HepG2 (cell line): ENCODE results near the gene FKBP10. TPM values are rescaled to one million over a fixed set of nuclear protein-coding genes. Genes with fewer than 3 reads are reported as not detected.
A peak's percentile ranks its signal among the peaks of the same experiment; 100 is the strongest.

Experiments used
- AFF4 ChIP-seq: sonication (generic); formaldehyde crosslinking; IDR thresholded peaks from 2 replicates; pipeline ENCODE4 v1.4.0; 2020; ENCODE audit warnings: missing genetic modification reagents
- ELF3 ChIP-seq: IDR thresholded peaks from 2 replicates; pipeline ENCODE4 v1.6.1; 2016; ENCODE audit warnings: missing genetic modification reagents, missing compliant biosample characterization
- FOXA3 ChIP-seq: IDR thresholded peaks from 2 replicates; pipeline ENCODE4 v1.6.1; 2016; ENCODE audit warnings: missing genetic modification reagents, missing compliant biosample characterization
- FOXJ3 ChIP-seq: sonication (generic); formaldehyde crosslinking; IDR thresholded peaks from 2 replicates; pipeline ENCODE4 v1.4.0; 2020; ENCODE audit warnings: missing genetic modification reagents, mild to moderate bottlenecking, borderline replicate concordance
- GATAD1 ChIP-seq: IDR thresholded peaks from 2 replicates; pipeline ENCODE4 v1.6.1; 2016; ENCODE audit warnings: missing genetic modification reagents, missing compliant biosample characterization
- GPBP1L1 ChIP-seq: sonication (generic); formaldehyde crosslinking; IDR thresholded peaks from 2 replicates; pipeline ENCODE4 v1.5.0; 2020; ENCODE audit warnings: mild to moderate bottlenecking, missing genetic modification reagents
- HDAC6 ChIP-seq: fragments of 200-600 bp; sonication (generic); IDR thresholded peaks from 2 replicates; pipeline ENCODE4 v1.7.0; 2017; ENCODE audit warnings: mild to moderate bottlenecking, antibody characterized with exemption, low read length, low read depth
- HNRNPL ChIP-seq: fragments of 200-400 bp; formaldehyde crosslinking; IDR thresholded peaks from 2 replicates; pipeline ENCODE4 v1.6.1; 2017; ENCODE audit warnings: mild to moderate bottlenecking, low read depth, low read length
- MBNL3 ChIP-seq: fragments of 250-450 bp; sonication (Bioruptor Pico); conservative IDR thresholded peaks from 2 replicates; pipeline ENCODE4 v1.8.0; 2022; ENCODE audit warnings: mild to moderate bottlenecking, inconsistent platforms
- MED13 ChIP-seq: sonication (generic); formaldehyde crosslinking; IDR thresholded peaks from 2 replicates; pipeline ENCODE4 v1.5.0; 2020; ENCODE audit warnings: missing genetic modification reagents
- NAIF1 ChIP-seq: sonication (generic); formaldehyde crosslinking; IDR thresholded peaks from 2 replicates; pipeline ENCODE4 v1.5.0; 2020; ENCODE audit warnings: mild to moderate bottlenecking, missing genetic modification reagents, borderline replicate concordance
- NKX3-1 ChIP-seq: sonication (generic); formaldehyde crosslinking; IDR thresholded peaks from 2 replicates; pipeline ENCODE4 v1.5.0; 2020; ENCODE audit warnings: missing genetic modification reagents
- PLSCR1 ChIP-seq: sonication (generic); formaldehyde crosslinking; IDR thresholded peaks from 2 replicates; pipeline ENCODE4 v1.5.0; 2020; ENCODE audit warnings: missing genetic modification reagents, mild to moderate bottlenecking, borderline replicate concordance
- SNRNP70 ChIP-seq: fragments of 200-400 bp; formaldehyde crosslinking; IDR thresholded peaks from 2 replicates; pipeline ENCODE4 v1.6.1; 2017; ENCODE audit warnings: mild to moderate bottlenecking, low read depth, low read length, moderate library complexity
- SP4 ChIP-seq: sonication (generic); formaldehyde crosslinking; IDR thresholded peaks from 2 replicates; pipeline ENCODE4 v1.8.1; 2023; ENCODE audit warnings: mild to moderate bottlenecking, missing genetic modification reagents
- ZNF234 ChIP-seq: sonication (generic); formaldehyde crosslinking; conservative IDR thresholded peaks from 2 replicates; pipeline ENCODE4 v1.5.1; 2020; ENCODE audit warnings: mild to moderate bottlenecking, missing genetic modification reagents
- ZNF362 ChIP-seq: sonication (generic); formaldehyde crosslinking; IDR thresholded peaks from 2 replicates; pipeline ENCODE4 v1.4.0; 2020; ENCODE audit warnings: missing genetic modification reagents, mild to moderate bottlenecking, borderline replicate concordance
- ZNF512 ChIP-seq: sonication (generic); formaldehyde crosslinking; IDR thresholded peaks from 2 replicates; pipeline ENCODE4 v1.4.0; 2020; ENCODE audit warnings: mild to moderate bottlenecking, missing genetic modification reagents
- ZNF567 ChIP-seq: sonication (generic); formaldehyde crosslinking; IDR thresholded peaks from 2 replicates; pipeline ENCODE4 v1.8.1; 2023; ENCODE audit warnings: mild to moderate bottlenecking, missing genetic modification reagents, borderline replicate concordance
- ZNF7 ChIP-seq: IDR thresholded peaks from 2 replicates; pipeline ENCODE4 v1.6.1; 2016; ENCODE audit warnings: missing biosample characterization, missing genetic modification reagents
- ZNF720 ChIP-seq: sonication (generic); formaldehyde crosslinking; IDR thresholded peaks from 2 replicates; pipeline ENCODE4 v1.4.0; 2020; ENCODE audit warnings: missing genetic modification reagents
- ZNF772 ChIP-seq: sonication (generic); formaldehyde crosslinking; IDR thresholded peaks from 2 replicates; pipeline ENCODE4 v1.5.0; 2020; ENCODE audit warnings: mild to moderate bottlenecking, missing genetic modification reagents
- polyA plus RNA-seq, 8 experiments: library from polyadenylated mRNA; depleted of rRNA in 3 of 8; stranded (reverse) in 7 of 8; unstranded in 1 of 8; fragments of >200 nt; fragmentation: Illumina TruSeq in 4 of 8; extraction: Trizol in 4 of 8; gene quantifications; 2 replicates each; pipeline versions ENCODE4 v1.2.1 to v1.2.3, GENCODE V29; 2011 to 2016; ENCODE audit warnings: low read depth in 4 of 8, missing spikeins in 1 of 8, mixed read lengths in 1 of 8; ENCODE audit not compliant: insufficient read depth in 1 of 8
- total RNA-seq, 5 experiments: library from RNA; depleted of rRNA; stranded (reverse); fragments of >200 nt; fragmentation: Illumina TruSeq; extraction: Trizol; gene quantifications; 2 replicates each; pipeline ENCODE4 v1.2.3, GENCODE V29; 2016; ENCODE audit warnings: low read depth in 1 of 5

The FKBP10 gene
- total and polyA plus RNA-seq, 2 of the 13 experiments (the other 11 are each of a cell fraction or from before 2014, with no cell fraction given) = 149 to 573 TPM

GRCh38 chr17:41777574-41778188 is 35.1 kb upstream of the FKBP10 start (continued):
- TF ChIP-seq NAIF1 (CRISPR knock-in tag) = no peak
- no peak for TF ChIP-seq MBNL3 (CRISPR knock-in tag)
- no peak for TF ChIP-seq SNRNP70
- no peak for TF ChIP-seq ZNF512
- no peak; the same call in none of the 2 replicates for TF ChIP-seq ZNF772 (CRISPR knock-in tag)
- no peak for TF ChIP-seq AFF4
- no peak for TF ChIP-seq ZNF362
- TF ChIP-seq ZNF234 (CRISPR knock-in tag) = no peak
- TF ChIP-seq SP4 (CRISPR knock-in tag) = 0 out of 2 replicates have a peak, but pooled peaks have one; percentile 12
- TF ChIP-seq ZNF567 (CRISPR knock-in tag) = no peak
- no peak for TF ChIP-seq GATAD1 (CRISPR knock-in tag)
- peak; percentile 89 for TF ChIP-seq FOXA3
- TF ChIP-seq ZNF720 (CRISPR knock-in tag) = no peak
- no peak for TF ChIP-seq GPBP1L1 (CRISPR knock-in tag)
- TF ChIP-seq ELF3 (CRISPR knock-in tag) = peak; percentile 77
- TF ChIP-seq HDAC6 = no peak
- no peak for TF ChIP-seq HNRNPL
- no peak for TF ChIP-seq PLSCR1 (CRISPR knock-in tag)
- TF ChIP-seq ZNF7 (CRISPR knock-in tag) = no peak
- 0 out of 2 replicates have a peak, but pooled peaks have one; percentile 28 for TF ChIP-seq MED13 (CRISPR knock-in tag)
- peak; percentile 27; the same call in 1 of the 2 replicates for TF ChIP-seq NKX3-1 (CRISPR knock-in tag)
- TF ChIP-seq FOXJ3 (CRISPR knock-in tag) = peak; percentile 90; the same call in 1 of the 2 replicates
